Measurements from ENCODE around the gene MORC1. TPM values are rescaled to one million over a fixed set of nuclear protein-coding genes. Genes with fewer than 3 reads are reported as not detected.

The MORC1 gene
- total RNA-seq, 2 experiments from 2014 or later, result not detected

- Mint-ChIP-seq H3K27ac (no peak overlapping the region), H3K27me3 (no peaks in the 10 kb centered on the region), H3K9me3 (no peaks in the 10 kb centered on the region), H3K36me3 (ENCODE audit: low read depth) (no peaks in the 10 kb centered on the region), H3K4me1 (ENCODE audit: low read depth) (no peaks in the 10 kb centered on the region), H3K4me3 (no peak overlapping the region)
- Histone ChIP-seq H3K27me3 (ENCODE audit: control insufficient read depth in 1 of 2, insufficient read depth in 2 of 2, low read length in 2 of 2) (no peaks in the 10 kb centered on the region), H3K4me1 (ENCODE audit: insufficient read depth, low read length) (no peaks in the 10 kb centered on the region), H3K36me3 (ENCODE audit: insufficient read depth, low read length) (no peaks in the 10 kb centered on the region), H3K9me3 (ENCODE audit: control insufficient read depth in 1 of 2, insufficient read depth in 1 of 2, low read length in 2 of 2) (peaks cover 0 to 4% of the 10 kb centered on the region in 2 experiments), H3K4me3 (ENCODE audit: low read length) (no peak overlapping the region), H3K27ac (ENCODE audit: low read depth in 1 of 2, low read length in 2 of 2) (no peak overlapping the region)
- TF ChIP-seq CTCF (IDR thresholded peaks at IDR 0.05), result no peak
- ATAC-seq (ENCODE audit: poor library complexity) (no peak), DNase-seq (no peak)
- ChIA-PET CTCF (no interaction called here), POLR2A (no interaction called here)
- intact Hi-C loops (cut with DNase I, micrococcal nuclease), result no loop called here
Observed at GRCh38 chr3:109149078-109149477, 31.1 kb upstream of the MORC1 start.

DNA sequence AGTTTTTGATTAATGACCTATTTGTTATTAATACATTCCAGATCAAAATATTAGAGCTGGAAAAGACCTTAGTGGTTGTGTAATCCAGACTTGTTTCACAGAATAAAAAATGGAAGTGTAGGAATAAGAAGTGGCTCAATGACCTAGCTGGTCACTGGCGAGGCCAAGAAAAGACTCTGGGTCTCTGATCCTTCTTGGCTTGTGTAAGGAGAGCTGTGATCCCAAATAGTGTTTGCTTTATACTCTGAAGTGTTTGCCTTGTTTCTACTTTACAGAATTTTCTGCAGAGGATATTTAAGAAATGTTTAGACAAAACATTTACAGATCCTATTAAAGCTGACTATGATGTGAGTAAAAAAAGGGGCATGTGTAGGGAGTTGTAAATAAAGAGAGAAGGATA lies 25.7 kb upstream of the MORC1 start:
- no peak overlapping the region for H3K27ac ChIP-seq (ENCODE audit: low read depth in 1 of 2, low read length in 2 of 2)
- Mint-ChIP-seq H3K27ac (no peak overlapping the region), H3K4me1 (ENCODE audit: low read depth) (no peaks in the 10 kb centered on the region), H3K36me3 (ENCODE audit: low read depth) (no peaks in the 10 kb centered on the region), H3K9me3 (no peaks in the 10 kb centered on the region), H3K4me3 (no peak overlapping the region), H3K27me3 (peaks cover 5% of the 10 kb centered on the region)
- intact Hi-C loops (cut with DNase I, micrococcal nuclease), result no loop called here
- H3K36me3 ChIP-seq (ENCODE audit: insufficient read depth, low read length), result no peaks in the 10 kb centered on the region
- POLR2A ChIA-PET, result no interaction called here
- no peak for TF ChIP-seq CTCF (IDR thresholded peaks at IDR 0.05)
- CTCF ChIA-PET, result no interaction called here
- H3K4me1 ChIP-seq (ENCODE audit: insufficient read depth, low read length), result no peaks in the 10 kb centered on the region
- H3K9me3 ChIP-seq (ENCODE audit: control insufficient read depth in 1 of 2, insufficient read depth in 1 of 2, low read length in 2 of 2), result peaks cover 0 to 4% of the 10 kb centered on the region in 2 experiments
- no peaks in the 10 kb centered on the region for H3K27me3 ChIP-seq (ENCODE audit: control insufficient read depth in 1 of 2, insufficient read depth in 2 of 2, low read length in 2 of 2)
- DNase-seq (no peak), ATAC-seq (ENCODE audit: poor library complexity) (no peak)
- H3K4me3 ChIP-seq (ENCODE audit: low read length), result no peak overlapping the region

DNA sequence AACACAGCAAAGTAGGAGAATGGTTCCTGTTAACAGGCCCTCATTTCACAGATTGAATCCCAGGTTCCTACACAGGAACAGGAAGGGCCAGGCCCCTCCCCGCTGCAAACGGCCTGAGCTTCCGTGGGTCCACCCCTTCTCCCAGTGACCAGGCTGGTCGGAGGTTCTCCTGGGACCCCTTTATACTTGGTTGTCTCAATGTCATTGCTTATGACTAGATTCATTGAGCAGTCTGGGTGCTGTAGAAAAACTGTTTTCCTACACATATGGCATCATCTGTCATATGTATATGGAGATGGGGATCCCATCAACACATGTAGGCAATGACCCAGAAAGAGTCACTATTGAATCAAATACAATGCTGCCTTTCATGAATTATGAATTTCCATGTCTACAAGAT lies 22.4 kb upstream of the MORC1 start:
- Histone ChIP-seq H3K4me3 (ENCODE audit: low read length) (no peak overlapping the region), H3K27ac (ENCODE audit: low read depth in 1 of 2, low read length in 2 of 2) (no peak overlapping the region), H3K9me3 (ENCODE audit: control insufficient read depth in 1 of 2, insufficient read depth in 1 of 2, low read length in 2 of 2) (no peaks in the 10 kb centered on the region), H3K4me1 (ENCODE audit: insufficient read depth, low read length) (no peaks in the 10 kb centered on the region), H3K36me3 (ENCODE audit: insufficient read depth, low read length) (no peaks in the 10 kb centered on the region), H3K27me3 (ENCODE audit: control insufficient read depth in 1 of 2, insufficient read depth in 2 of 2, low read length in 2 of 2) (no peaks in the 10 kb centered on the region)
- Mint-ChIP-seq H3K4me1 (ENCODE audit: low read depth) (no peaks in the 10 kb centered on the region), H3K27ac (no peak overlapping the region), H3K4me3 (no peak overlapping the region), H3K9me3 (no peaks in the 10 kb centered on the region), H3K36me3 (ENCODE audit: low read depth) (no peaks in the 10 kb centered on the region), H3K27me3 (peaks cover 5% of the 10 kb centered on the region)
- no peak for ATAC-seq (ENCODE audit: poor library complexity)
- intact Hi-C loops (cut with DNase I, micrococcal nuclease), result no loop called here
- CTCF ChIA-PET, result no interaction called here
- POLR2A ChIA-PET, result no interaction called here
- DNase-seq, result no peak
- no peak for TF ChIP-seq CTCF (IDR thresholded peaks at IDR 0.05)
